Measurements from ENCODE around the gene ADAMTSL3. TPM values are rescaled to one million over a fixed set of nuclear protein-coding genes. Genes with fewer than 3 reads are reported as not detected.

The ADAMTSL3 gene
- total and polyA plus RNA-seq, 2 experiments from 2014 or later = 0.61 to 0.87 TPM

DNA sequence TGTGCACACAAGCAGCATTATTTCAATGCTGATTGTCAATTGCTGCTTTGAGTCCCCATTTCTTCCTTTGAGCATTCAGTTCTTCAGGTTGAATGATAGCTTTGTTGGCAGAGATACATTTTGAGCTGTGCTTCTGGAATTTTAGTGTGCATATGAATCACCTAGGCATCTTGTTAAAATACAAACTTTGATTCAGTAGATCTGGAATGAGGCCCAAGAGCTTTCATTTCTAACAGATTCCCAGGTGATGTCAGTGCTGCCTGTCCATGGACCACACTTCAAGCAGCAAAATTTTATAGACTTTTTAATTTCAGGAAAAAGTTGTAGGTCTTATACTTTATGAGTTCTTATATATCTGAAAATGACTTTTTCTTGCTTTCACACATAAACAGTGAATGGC lies 131.1 kb downstream of the ADAMTSL3 start:
- Mint-ChIP-seq H3K4me3 (no peak overlapping the region), H3K4me1 (no peaks in the 10 kb centered on the region), H3K27ac (no peak overlapping the region), H3K27me3 (ENCODE audit: insufficient read depth, low read depth, poor library complexity) (no peaks in the 10 kb centered on the region), H3K36me3 (ENCODE audit: low read depth) (no peaks in the 10 kb centered on the region), H3K9me3 (no peaks in the 10 kb centered on the region; the same call in 2 of the 3 replicates)
- H3K4me2 ChIP-seq = no peak overlapping the region
- H3F3A ChIP-seq (replicated peaks; ENCODE audit: low read depth) = no peaks in the 10 kb centered on the region
- H3K4me1 ChIP-seq (ENCODE audit: insufficient read depth) = no peaks in the 10 kb centered on the region
- ATAC-seq (no peak), DNase-seq (ENCODE audit: low spot score) (no peak)
- H2AFZ ChIP-seq = no peak overlapping the region
- H3K27ac ChIP-seq (ENCODE audit: low read depth) = no peak overlapping the region
- no peaks in the 10 kb centered on the region for H4K20me1 ChIP-seq (replicated peaks; ENCODE audit: insufficient read depth)
- H3K36me3 ChIP-seq (ENCODE audit: insufficient read depth) = no peaks in the 10 kb centered on the region
- no peaks in the 10 kb centered on the region for H3K9me2 ChIP-seq (ENCODE audit: insufficient read depth)
- no peaks in the 10 kb centered on the region for H3K79me2 ChIP-seq (replicated peaks; ENCODE audit: insufficient read depth)
- no peak overlapping the region for H3K4me3 ChIP-seq
- no peaks in the 10 kb centered on the region for H3K27me3 ChIP-seq (ENCODE audit: insufficient read depth)
- TF ChIP-seq STAT1 (IDR thresholded peaks at IDR 0.05; ENCODE audit: unreplicated experiment) = no peak
- no peak for TF ChIP-seq REST (IDR thresholded peaks at IDR 0.05; ENCODE audit: unreplicated experiment)

DNA sequence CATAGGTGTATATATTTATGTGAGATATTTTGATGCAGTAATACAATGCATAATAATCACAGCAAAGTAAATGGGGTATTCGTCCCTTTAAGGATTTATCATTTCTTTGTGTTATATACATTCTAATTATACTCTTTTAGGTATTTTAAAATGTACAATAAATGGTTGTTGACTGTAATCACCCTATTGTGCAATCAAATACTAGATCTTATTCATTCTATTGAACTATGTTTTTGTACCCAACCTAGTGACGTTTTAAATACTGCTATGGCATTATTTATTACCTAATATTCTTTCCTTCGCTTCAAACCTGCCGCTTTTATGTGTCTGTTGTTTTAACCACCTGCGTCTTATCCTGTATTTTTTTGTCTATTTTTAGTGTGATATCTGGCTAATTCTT lies 132.4 kb downstream of the ADAMTSL3 start:
- Mint-ChIP-seq H3K4me3 (no peak overlapping the region), H3K36me3 (ENCODE audit: low read depth) (no peaks in the 10 kb centered on the region), H3K4me1 (no peaks in the 10 kb centered on the region), H3K9me3 (no peaks in the 10 kb centered on the region), H3K27ac (no peak overlapping the region), H3K27me3 (ENCODE audit: insufficient read depth, low read depth, poor library complexity) (no peaks in the 10 kb centered on the region)
- no peak overlapping the region for H3K27ac ChIP-seq (ENCODE audit: low read depth)
- no peaks in the 10 kb centered on the region for H4K20me1 ChIP-seq (replicated peaks; ENCODE audit: insufficient read depth)
- H3K36me3 ChIP-seq (ENCODE audit: insufficient read depth) = no peaks in the 10 kb centered on the region
- H3K4me3 ChIP-seq = no peak overlapping the region
- no peak for DNase-seq (ENCODE audit: low spot score)
- H3K79me2 ChIP-seq (replicated peaks; ENCODE audit: insufficient read depth) = no peaks in the 10 kb centered on the region
- no peak overlapping the region for H3K4me2 ChIP-seq
- no peaks in the 10 kb centered on the region for H3F3A ChIP-seq (replicated peaks; ENCODE audit: low read depth)
- H2AFZ ChIP-seq = no peak overlapping the region
- H3K9me2 ChIP-seq (ENCODE audit: insufficient read depth) = no peaks in the 10 kb centered on the region
- no peak for ATAC-seq
- no peaks in the 10 kb centered on the region for H3K27me3 ChIP-seq (ENCODE audit: insufficient read depth)
- no peaks in the 10 kb centered on the region for H3K4me1 ChIP-seq (ENCODE audit: insufficient read depth)
- no peak for TF ChIP-seq STAT1 (IDR thresholded peaks at IDR 0.05; ENCODE audit: unreplicated experiment)
- TF ChIP-seq CTCF (conservative IDR thresholded peaks at IDR 0.05; ENCODE audit: low read depth in 2 of 2) = no peak
- no peak for TF ChIP-seq ZNF331 (CRISPR knock-in tag; IDR thresholded peaks at IDR 0.05; ENCODE audit: low read depth)
- TF ChIP-seq, protein P1, sequence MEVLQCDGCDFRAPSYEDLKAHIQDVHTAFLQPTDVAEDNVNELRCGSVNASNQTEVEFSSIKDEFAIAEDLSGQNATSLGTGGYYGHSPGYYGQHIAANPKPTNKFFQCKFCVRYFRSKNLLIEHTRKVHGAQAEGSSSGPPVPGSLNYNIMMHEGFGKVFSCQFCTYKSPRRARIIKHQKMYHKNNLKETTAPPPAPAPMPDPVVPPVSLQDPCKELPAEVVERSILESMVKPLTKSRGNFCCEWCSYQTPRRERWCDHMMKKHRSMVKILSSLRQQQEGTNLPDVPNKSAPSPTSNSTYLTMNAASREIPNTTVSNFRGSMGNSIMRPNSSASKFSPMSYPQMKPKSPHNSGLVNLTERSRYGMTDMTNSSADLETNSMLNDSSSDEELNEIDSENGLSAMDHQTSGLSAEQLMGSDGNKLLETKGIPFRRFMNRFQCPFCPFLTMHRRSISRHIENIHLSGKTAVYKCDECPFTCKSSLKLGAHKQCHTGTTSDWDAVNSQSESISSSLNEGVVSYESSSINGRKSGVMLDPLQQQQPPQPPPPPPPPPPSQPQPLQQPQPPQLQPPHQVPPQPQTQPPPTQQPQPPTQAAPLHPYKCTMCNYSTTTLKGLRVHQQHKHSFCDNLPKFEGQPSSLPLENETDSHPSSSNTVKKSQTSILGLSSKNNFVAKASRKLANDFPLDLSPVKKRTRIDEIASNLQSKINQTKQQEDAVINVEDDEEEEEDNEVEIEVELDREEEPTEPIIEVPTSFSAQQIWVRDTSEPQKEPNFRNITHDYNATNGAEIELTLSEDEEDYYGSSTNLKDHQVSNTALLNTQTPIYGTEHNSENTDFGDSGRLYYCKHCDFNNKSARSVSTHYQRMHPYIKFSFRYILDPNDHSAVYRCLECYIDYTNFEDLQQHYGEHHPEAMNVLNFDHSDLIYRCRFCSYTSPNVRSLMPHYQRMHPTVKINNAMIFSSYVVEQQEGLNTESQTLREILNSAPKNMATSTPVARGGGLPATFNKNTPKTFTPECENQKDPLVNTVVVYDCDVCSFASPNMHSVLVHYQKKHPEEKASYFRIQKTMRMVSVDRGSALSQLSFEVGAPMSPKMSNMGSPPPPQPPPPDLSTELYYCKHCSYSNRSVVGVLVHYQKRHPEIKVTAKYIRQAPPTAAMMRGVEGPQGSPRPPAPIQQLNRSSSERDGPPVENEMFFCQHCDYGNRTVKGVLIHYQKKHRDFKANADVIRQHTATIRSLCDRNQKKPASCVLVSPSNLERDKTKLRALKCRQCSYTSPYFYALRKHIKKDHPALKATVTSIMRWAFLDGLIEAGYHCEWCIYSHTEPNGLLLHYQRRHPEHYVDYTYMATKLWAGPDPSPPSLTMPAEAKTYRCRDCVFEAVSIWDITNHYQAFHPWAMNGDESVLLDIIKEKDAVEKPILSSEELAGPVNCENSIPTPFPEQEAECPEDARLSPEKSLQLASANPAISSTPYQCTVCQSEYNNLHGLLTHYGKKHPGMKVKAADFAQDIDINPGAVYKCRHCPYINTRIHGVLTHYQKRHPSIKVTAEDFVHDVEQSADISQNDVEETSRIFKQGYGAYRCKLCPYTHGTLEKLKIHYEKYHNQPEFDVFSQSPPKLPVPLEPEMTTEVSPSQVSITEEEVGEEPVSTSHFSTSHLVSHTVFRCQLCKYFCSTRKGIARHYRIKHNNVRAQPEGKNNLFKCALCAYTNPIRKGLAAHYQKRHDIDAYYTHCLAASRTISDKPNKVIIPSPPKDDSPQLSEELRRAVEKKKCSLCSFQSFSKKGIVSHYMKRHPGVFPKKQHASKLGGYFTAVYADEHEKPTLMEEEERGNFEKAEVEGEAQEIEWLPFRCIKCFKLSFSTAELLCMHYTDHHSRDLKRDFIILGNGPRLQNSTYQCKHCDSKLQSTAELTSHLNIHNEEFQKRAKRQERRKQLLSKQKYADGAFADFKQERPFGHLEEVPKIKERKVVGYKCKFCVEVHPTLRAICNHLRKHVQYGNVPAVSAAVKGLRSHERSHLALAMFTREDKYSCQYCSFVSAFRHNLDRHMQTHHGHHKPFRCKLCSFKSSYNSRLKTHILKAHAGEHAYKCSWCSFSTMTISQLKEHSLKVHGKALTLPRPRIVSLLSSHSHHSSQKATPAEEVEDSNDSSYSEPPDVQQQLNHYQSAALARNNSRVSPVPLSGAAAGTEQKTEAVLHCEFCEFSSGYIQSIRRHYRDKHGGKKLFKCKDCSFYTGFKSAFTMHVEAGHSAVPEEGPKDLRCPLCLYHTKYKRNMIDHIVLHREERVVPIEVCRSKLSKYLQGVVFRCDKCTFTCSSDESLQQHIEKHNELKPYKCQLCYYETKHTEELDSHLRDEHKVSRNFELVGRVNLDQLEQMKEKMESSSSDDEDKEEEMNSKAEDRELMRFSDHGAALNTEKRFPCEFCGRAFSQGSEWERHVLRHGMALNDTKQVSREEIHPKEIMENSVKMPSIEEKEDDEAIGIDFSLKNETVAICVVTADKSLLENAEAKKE (CRISPR knock-in tag; IDR thresholded peaks at IDR 0.05) = no peak
- TF ChIP-seq, protein P2, sequence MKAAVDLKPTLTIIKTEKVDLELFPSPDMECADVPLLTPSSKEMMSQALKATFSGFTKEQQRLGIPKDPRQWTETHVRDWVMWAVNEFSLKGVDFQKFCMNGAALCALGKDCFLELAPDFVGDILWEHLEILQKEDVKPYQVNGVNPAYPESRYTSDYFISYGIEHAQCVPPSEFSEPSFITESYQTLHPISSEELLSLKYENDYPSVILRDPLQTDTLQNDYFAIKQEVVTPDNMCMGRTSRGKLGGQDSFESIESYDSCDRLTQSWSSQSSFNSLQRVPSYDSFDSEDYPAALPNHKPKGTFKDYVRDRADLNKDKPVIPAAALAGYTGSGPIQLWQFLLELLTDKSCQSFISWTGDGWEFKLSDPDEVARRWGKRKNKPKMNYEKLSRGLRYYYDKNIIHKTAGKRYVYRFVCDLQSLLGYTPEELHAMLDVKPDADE (IDR thresholded peaks at IDR 0.05) = no peak
- TF ChIP-seq EZH2phosphoT487 (IDR thresholded peaks at IDR 0.05; ENCODE audit: unreplicated experiment) = no peak
- no peak for TF ChIP-seq POLR2AphosphoS5 (IDR thresholded peaks at IDR 0.05; ENCODE audit: low read depth)
- TF ChIP-seq CREB1 (CRISPR knock-in tag; IDR thresholded peaks at IDR 0.05; ENCODE audit: low read depth) = no peak
- TF ChIP-seq EZH2 (IDR thresholded peaks at IDR 0.05; ENCODE audit: low read depth, unreplicated experiment) = no peak
